Natural killer cell (primary cell): ENCODE results near the gene ACTR1A. TPM values are rescaled to one million over a fixed set of nuclear protein-coding genes. Genes with fewer than 3 reads are reported as not detected.
A peak's percentile ranks its signal among the peaks of the same experiment; 100 is the strongest.

ENCODE experiments used
- ATAC-seq, 3 donors: fragments of 150-1000 bp in 2 of 3; fragments of 200-7000 bp in 1 of 3; cut with Tn5 transposase; 1 replicate in 1 of 3; 2 replicates in 2 of 3; pipeline ENCODE4 v1.10.0; 2021; ENCODE audit warnings: mild to moderate bottlenecking in 2 of 3, moderate library complexity in 2 of 3
- DNase-seq, 2 donors: peaks; one replicate each; pipeline versions ENCODE4 v3.0.0 to v3.0.0-alpha.2; 2013 to 2021; ENCODE audit warnings: mixed read lengths in 1 of 2
- H3K27ac ChIP-seq: one replicate; pipeline ENCODE4 v1.5.1; 2013; ENCODE audit warnings: mild to moderate bottlenecking, low read length
- H3K27me3 ChIP-seq: one replicate; pipeline ENCODE4 v1.6.1; 2013; ENCODE audit warnings: low read length; ENCODE audit not compliant: control insufficient read depth, insufficient read depth
- H3K36me3 ChIP-seq: one replicate; pipeline ENCODE4 v1.6.1; 2013; ENCODE audit warnings: low read length; ENCODE audit not compliant: control insufficient read depth, insufficient read depth
- H3K4me1 ChIP-seq: one replicate; pipeline ENCODE4 v1.6.1; 2013; ENCODE audit warnings: low read length; ENCODE audit not compliant: control insufficient read depth, insufficient read depth
- H3K4me3 ChIP-seq: one replicate; pipeline ENCODE4 v1.5.1; 2013; ENCODE audit warnings: low read length
- H3K9me3 ChIP-seq: one replicate; pipeline ENCODE4 v1.6.1; 2013; ENCODE audit warnings: low read length; ENCODE audit not compliant: control insufficient read depth, insufficient read depth
- H3K27ac Mint-ChIP-seq, 2 donors: one replicate each; pipeline ENCODE4 v1.8.0; 2022; ENCODE audit warnings: mild to moderate bottlenecking in 2 of 2, mixed read lengths in 2 of 2, moderate library complexity in 1 of 2
- H3K27me3 Mint-ChIP-seq, 2 donors: one replicate each; pipeline ENCODE4 v1.8.0; 2022; ENCODE audit warnings: low read depth in 2 of 2, mixed read lengths in 2 of 2
- H3K36me3 Mint-ChIP-seq: one replicate; pipeline ENCODE4 v1.8.0; 2022; ENCODE audit warnings: mixed read lengths
- H3K4me1 Mint-ChIP-seq, 2 donors: one replicate each; pipeline ENCODE4 v1.8.0; 2022; ENCODE audit warnings: mixed read lengths in 2 of 2
- H3K4me3 Mint-ChIP-seq: one replicate; pipeline ENCODE4 v1.8.0; 2022; ENCODE audit warnings: mild to moderate bottlenecking, moderate library complexity, mixed read lengths
- H3K9me3 Mint-ChIP-seq, 2 donors: one replicate each; pipeline ENCODE4 v1.8.0; 2022; ENCODE audit warnings: mixed read lengths in 2 of 2
- CTCF ChIP-seq: fragments of 200-600 bp; IDR thresholded peaks from one replicate; pipeline ENCODE4 v1.8.0; 2022; ENCODE audit warnings: antibody characterized with exemption
- WGBS: methylation state at CpG from one replicate; pipeline ENCODE4 v1.1.7; 2013; ENCODE audit warnings: missing lambda C conversion rate; ENCODE audit not compliant: insufficient coverage; 5-methylcytosine and 5-hydroxymethylcytosine counted together
- intact Hi-C: fragments of 100-400 bp; cut with micrococcal nuclease; formaldehyde crosslinking; loops from one replicate; pipeline ENCODE4 v1.14.2; 2022
- total RNA-seq, 4 donors: library from RNA; stranded (reverse); fragments of 120-200 nt in 1 of 4; gene quantifications; one replicate each; pipeline versions ENCODE4 v1.2.3 to v1.2.4, GENCODE V29; 2013 to 2022

Gene ACTR1A
- total RNA-seq, 3 donors from 2014 or later (not counting 1 experiment from before 2014, with no cell fraction given) = 101 to 129 (median 110) TPM

GRCh38 chr10:102433619-102434046 is 68.9 kb downstream of the ACTR1A start:
- ATAC-seq = no peak
- Histone ChIP-seq H3K4me1 (peaks cover 64% of the 10 kb centered on the region), H3K27ac (peak overlapping the region; percentile 16), H3K27me3 (no peaks in the 10 kb centered on the region), H3K9me3 (no peaks in the 10 kb centered on the region), H3K36me3 (no peaks in the 10 kb centered on the region), H3K4me3 (no peak overlapping the region)
- no peak for TF ChIP-seq CTCF
- no peaks in the 10 kb centered on the region for H3K9me3 Mint-ChIP-seq
- DNase-seq = no peak
- H3K27me3 Mint-ChIP-seq = no peaks in the 10 kb centered on the region
- intact Hi-C loops = loop anchor here (2.0 kb wide), 1 partner anchor 69 kb away; the partner anchor contains the start of genes ACTR1A and SUFU
- no peaks in the 10 kb centered on the region for H3K36me3 Mint-ChIP-seq
- 38% methylated on average over 5 of the region's 5 CpGs for WGBS
- peak overlapping the region; percentile 86 to 91 for H3K27ac Mint-ChIP-seq
- peaks cover 65 to 68% of the 10 kb centered on the region in 2 donors for H3K4me1 Mint-ChIP-seq
- H3K4me3 Mint-ChIP-seq = peak overlapping the region; percentile 97

- H3K27me3 Mint-ChIP-seq = no peaks in the 10 kb centered on the region
Observed at GRCh38 chr10:102432162-102432950, 70.2 kb downstream of the ACTR1A start, which contains the start of gene CUEDC2. Gene CUEDC2 (minus strand): TSS chr10:102432574. CDS start chr10:102425188, 7,386 bp downstream.

GRCh38 chr10:102431452-102432124 is 70.9 kb downstream of the ACTR1A start:
- peak overlapping the region; percentile 86 to 91 for H3K27ac Mint-ChIP-seq
- DNase-seq (peak in 1 of 2 donors; percentile 5), ATAC-seq (no peak)
- intact Hi-C loops = loop anchor here (1.0 to 2.0 kb wide), 5 partner anchors 10 to 299 kb away; partner anchors contain the start of genes ACTR1A and SUFU
- Histone ChIP-seq H3K27me3 (no peaks in the 10 kb centered on the region), H3K9me3 (no peaks in the 10 kb centered on the region), H3K27ac (peak overlapping the region; percentile 63), H3K4me1 (peaks cover 49% of the 10 kb centered on the region), H3K4me3 (peak overlapping the region; percentile 99), H3K36me3 (no peaks in the 10 kb centered on the region)
- no peaks in the 10 kb centered on the region for H3K9me3 Mint-ChIP-seq
- no peaks in the 10 kb centered on the region for H3K36me3 Mint-ChIP-seq
- WGBS = 28% methylated on average over 4 of the region's 4 CpGs
- peak overlapping the region; percentile 97 for H3K4me3 Mint-ChIP-seq
- TF ChIP-seq CTCF = no peak
- peaks cover 54 to 55% of the 10 kb centered on the region in 2 donors for H3K4me1 Mint-ChIP-seq
- no peaks in the 10 kb centered on the region for H3K27me3 Mint-ChIP-seq

More at GRCh38 chr10:102432162-102432950, 70.2 kb downstream of the ACTR1A start, which contains the start of gene CUEDC2:
- H3K36me3 Mint-ChIP-seq = no peaks in the 10 kb centered on the region
- no peaks in the 10 kb centered on the region for H3K9me3 Mint-ChIP-seq
- Histone ChIP-seq H3K9me3 (no peaks in the 10 kb centered on the region), H3K4me3 (peak within 1 kb of the TSS; percentile 99), H3K36me3 (no peaks in the 10 kb centered on the region), H3K4me1 (peaks cover 56% of the 10 kb centered on the region), H3K27me3 (no peaks in the 10 kb centered on the region), H3K27ac (peak within 1 kb of the TSS; percentile 63)
- under 1% methylated on average over 48 of the region's 52 CpGs for WGBS
- peak within 1 kb of the TSS; percentile 86 to 91 for H3K27ac Mint-ChIP-seq
- peak; percentile 94 to 97 (median 96) for ATAC-seq
- intact Hi-C loops = loop anchor here (1.0 to 2.0 kb wide), 5 partner anchors 11 to 300 kb away; partner anchors contain the start of genes ACTR1A and SUFU
- H3K4me3 Mint-ChIP-seq = peak within 1 kb of the TSS; percentile 97
- no peak for TF ChIP-seq CTCF
- H3K4me1 Mint-ChIP-seq = peaks cover 56 to 57% of the 10 kb centered on the region in 2 donors
- peak; percentile 95 to 96 for DNase-seq
